GM21717 (cell line): ENCODE results near the gene YIPF4.
"Not testable (repeated sequence)": the region's sequence is repeated elsewhere in the genome, so short reads cannot be mapped to it uniquely, and the experiment has no call there.

ENCODE experiments used
- ATAC-seq: cut with Tn5 transposase; IDR thresholded peaks from one replicate; pipeline ENCODE4 v1.9.1; 2021; ENCODE audit warnings: mild to moderate bottlenecking, moderate library complexity; ENCODE audit not compliant: unreplicated experiment

Gene YIPF4

GRCh38 chr2:32364290-32364689 lies 86.6 kb downstream of the YIPF4 start:
- ATAC-seq, result not testable (repeated sequence)

DNA sequence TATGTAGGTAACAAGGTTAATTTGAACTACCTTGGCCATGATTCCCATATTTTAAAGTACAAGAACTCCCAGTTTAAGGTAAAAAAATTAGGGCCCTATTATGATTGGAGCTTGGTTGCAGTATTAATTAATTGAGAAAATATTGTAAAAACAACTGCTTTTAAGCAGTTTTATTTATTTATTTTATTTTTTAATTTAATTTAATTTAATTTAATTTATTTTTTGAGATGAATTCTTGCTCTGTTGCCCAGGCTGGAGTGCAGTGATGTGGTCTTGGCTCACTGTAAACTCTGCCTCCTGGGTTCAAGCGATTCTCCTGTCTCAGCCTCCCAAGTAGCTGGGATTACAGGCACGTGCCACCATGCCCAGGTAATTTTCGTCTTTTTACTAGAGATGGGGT lies 88.0 kb downstream of the YIPF4 start:
- ATAC-seq, result not testable (repeated sequence)
